Spleen (tissue), 7 donors: Measurements from ENCODE around the gene FSCN2.

ENCODE experiments used
- CTCF ChIP-seq, 11 experiments: fragments of 200-600 bp in 7 of 11; fragments of 450-650 bp in 4 of 11; sonication (generic) in 4 of 11; IDR thresholded peaks in 8 of 11; conservative IDR thresholded peaks in 3 of 11; 1 replicate in 7 of 11; 2 replicates in 4 of 11; pipeline versions ENCODE4 v1.4.0 to v1.8.0; 2016 to 2021; ENCODE audit warnings: antibody characterized with exemption in 11 of 11, inconsistent platforms in 4 of 11, mild to moderate bottlenecking in 1 of 11
- POLR2A ChIP-seq, 3 donors: fragments of 450-650 bp; IDR thresholded peaks; one replicate each; pipeline ENCODE4 v1.5.1; 2017; ENCODE audit warnings: antibody characterized with exemption in 3 of 3, mild to moderate bottlenecking in 1 of 3
- POLR2AphosphoS5 ChIP-seq, 3 donors: sonication (generic); formaldehyde crosslinking; IDR thresholded peaks; one replicate each; pipeline ENCODE4 v1.5.1; 2017; ENCODE audit warnings: antibody characterized with exemption in 3 of 3
- donor health status: DM: no; HTN: no; CAD: no; lungs with moderate emphysema.
- donor health status: DM: no; HTN: no; CAD: no.
- donor health status: DM: no; HTN: no; CAD: no.

GRCh38 chr17:81549031-81549557, 20.9 kb downstream of the FSCN2 start:
- TF ChIP-seq CTCF (IDR thresholded peaks at IDR 0.05 in 8 of 11, conservative IDR thresholded peaks at IDR 0.05 in 3 of 11), result no peak
- no peak for TF ChIP-seq POLR2A (IDR thresholded peaks at IDR 0.05)
- TF ChIP-seq POLR2AphosphoS5 (IDR thresholded peaks at IDR 0.05), result peak in 2 of 3 donors; percentile 49 to 63
